NCI-H2196 (cell line): ENCODE measurements around the gene CTXN3.
"Not testable (repeated sequence)": the region's sequence is repeated elsewhere in the genome, so short reads cannot be mapped to it uniquely, and the experiment has no call there.

Experiments
- DNase-seq: peaks from one replicate; lab custom pipeline; 2025; ENCODE audit not compliant: unreplicated experiment; lab: John Stamatoyannopoulos, UW

The CTXN3 gene

DNA sequence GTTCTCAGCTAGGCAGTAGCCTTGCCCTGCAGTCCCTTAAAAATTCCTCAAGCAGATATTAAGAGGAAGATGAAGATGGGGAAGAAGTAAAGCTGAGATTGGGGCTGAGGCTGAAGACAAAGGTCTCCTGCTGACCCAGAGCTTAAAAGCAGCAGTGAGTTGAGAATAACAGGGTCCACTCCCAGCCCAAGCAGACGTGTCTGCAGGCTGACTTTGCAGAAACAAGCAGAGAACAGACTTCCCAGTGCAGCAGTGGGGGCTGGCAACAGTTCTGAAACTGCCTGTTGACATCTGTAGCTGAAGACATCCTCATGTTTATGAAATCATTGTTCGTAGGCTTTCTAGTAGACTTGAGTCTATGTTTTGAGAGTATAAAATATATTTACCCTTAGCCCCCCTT lies 1.1 kb downstream of the CTXN3 start:
- no peak for DNase-seq

GRCh38 chr5:127650649-127651048 lies 1.8 kb downstream of the CTXN3 start:
- DNase-seq: no peak

DNA sequence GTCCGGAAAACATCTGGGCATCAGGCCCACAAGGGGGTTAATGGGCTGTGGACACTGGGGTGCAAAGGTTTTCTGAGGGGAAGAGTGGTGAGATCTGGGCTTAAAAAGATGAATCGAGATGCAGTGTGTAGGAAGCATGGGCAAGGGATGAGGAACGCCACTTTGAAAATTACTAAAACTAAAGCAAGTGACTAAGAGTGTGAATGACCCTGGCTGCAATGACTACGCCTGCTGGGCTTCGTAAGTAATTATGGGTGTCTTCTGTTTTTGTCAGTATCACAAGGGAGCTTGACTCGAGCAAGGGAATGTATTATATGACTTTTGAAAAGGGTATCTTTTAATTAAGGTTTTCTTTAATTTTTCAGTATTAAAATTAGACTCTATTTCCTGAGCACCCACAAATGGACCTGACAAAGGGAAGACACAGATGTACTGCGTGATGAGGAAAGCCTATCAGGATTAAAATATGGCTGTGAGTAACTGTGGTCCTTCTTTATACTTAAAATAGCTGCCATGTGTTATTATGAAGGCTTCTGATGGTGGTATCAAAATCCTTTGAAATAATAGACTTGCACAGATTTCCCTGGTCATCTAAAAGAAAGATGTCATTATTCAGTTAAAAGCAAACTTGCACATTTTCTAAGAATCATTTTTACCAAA lies 4.2 kb downstream of the CTXN3 start:
- no peak for DNase-seq

DNA sequence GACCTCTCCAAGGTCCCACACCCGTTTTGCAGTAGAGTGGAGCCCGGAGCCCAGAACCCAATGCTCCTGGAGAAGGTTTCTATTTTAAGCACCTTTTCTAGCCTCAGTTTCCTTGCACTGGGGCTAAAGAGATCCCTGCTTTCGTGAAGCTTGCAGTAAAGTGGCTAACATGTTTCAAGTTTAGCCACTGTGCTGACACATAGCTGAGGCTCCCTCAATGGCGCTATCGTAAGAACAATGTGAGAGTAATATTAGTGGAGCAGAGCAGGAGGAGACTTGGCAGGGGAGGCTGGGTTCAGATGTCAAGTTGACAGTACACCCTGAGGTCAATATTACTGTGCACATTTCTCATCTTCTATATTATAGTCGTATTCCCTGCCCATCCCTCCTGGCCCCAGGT lies 7.9 kb downstream of the CTXN3 start:
- no peak for DNase-seq

DNA sequence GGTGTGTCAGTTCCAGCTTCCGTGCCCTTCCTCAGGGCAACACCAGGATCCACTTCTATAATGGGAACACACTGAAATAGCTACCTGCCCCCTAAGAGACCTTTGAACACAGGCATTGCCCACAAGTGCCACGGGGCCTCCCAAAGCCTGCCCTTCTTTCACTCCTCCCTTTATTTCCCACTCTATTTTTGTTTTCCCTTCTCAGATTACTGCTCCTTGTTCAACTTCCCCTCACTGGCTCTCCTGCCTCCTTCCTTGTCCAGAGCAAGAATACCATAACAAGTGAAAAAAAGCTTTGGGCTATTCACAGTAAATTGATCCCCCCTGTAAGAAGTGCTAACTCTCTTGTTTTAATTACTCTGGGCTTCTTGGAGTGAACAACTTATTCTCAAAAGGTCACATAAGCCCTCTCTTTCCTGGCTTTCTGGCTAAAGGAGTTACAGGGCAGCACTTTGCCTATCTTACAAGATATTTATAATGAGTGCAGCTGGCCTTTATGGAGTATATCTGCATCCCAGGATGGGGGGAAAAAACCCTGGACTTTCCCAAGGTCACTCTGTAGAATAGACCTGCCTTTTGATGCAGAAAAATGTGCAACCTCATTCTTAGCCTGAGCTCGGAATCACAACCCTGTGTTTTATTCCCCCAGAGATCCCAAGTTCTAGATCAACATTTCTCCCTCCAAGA lies 11.3 kb downstream of the CTXN3 start:
- DNase-seq: no peak

DNA sequence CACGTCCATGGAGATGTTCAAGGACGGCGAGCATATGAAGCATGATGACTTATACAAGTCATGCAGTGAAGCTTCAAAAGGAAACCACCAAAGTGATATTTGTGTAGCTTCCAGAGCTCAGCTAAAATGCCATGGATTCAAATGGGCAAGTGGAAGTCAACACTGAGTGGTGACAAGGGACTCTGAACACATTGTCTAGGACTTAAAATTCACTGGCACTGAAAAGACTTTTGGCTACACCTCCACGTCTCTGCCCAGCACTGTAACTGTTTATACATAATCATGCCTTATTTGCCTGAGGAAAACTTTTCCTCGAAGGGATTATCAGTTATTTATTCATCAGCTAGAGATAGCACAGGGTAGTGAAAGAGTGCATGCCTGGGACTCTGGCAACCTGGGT lies 15.2 kb downstream of the CTXN3 start:
- no peak for DNase-seq

- no peak for DNase-seq
Measured at GRCh38 chr5:127665641-127666040, 16.8 kb downstream of the CTXN3 start.

DNA sequence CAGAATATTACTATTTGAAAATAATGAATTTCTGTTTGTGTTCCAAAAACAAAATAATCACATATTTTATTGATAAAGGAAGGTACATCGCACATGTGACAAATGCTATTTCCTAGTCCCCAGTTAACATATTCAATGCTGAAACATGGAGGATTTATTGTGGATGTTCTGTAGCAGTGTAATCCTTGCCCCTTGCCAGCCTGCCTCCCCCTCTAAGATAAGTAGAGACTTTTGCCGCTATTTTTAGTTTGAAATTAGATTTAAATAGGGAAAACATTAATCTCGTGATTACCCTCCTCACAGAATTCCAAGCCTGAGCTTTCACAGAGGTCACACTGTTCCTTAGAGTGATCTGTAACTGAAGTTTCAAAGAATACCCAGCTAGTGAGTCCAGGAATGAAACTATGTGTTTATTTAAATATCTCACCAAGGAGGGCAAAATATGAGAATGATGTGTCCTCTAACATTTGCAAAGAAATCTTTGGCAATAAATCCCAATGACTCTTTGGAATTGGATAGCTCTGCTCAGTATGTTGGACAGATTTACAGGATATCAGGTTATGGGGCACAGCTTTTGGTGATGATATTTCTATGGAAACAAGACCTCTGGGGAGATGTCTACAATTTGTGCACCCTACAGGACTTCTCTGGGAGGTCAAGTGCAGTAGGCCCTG lies 17.3 kb downstream of the CTXN3 start:
- no peak for DNase-seq

DNA sequence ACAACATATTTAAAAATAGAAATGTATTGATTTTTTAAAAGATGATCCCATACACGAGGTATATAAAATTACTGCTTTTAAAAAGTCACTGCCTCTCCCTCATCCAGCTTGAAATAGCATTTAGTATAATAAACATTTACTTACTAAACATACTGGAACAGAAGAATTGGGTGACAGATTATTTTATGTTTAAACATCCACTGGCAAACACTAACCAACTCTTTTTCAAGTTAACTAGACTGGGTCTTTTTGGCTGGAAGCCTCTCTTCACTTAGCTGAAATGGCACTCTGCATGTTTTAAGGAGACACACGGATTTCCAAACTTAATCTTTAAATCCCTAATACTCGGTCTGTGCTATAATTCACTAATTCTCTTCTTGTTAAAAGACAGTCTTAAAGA lies 19.0 kb downstream of the CTXN3 start:
- no peak for DNase-seq

DNA sequence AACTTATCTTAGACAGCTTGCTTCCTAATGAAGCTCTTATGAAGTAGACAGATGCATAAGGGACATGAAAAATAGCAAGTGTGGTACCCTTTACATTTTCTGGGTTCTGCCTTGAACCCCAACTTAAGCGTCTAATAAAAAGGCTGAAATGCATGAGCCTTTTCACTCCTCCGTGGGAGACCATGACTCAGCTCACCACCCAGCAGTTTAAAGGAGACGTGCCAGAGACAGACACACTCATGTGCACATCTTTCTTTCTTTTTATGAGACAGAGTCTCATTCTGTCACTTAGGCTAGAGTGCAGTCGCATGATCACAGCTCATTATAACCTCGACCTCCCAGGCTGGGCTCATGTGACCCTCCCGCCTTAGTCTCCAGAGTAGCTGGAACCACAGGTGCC lies 22.3 kb downstream of the CTXN3 start:
- DNase-seq: no peak

- no peak for DNase-seq
Measured at GRCh38 chr5:127673117-127673800, 24.4 kb downstream of the CTXN3 start.

GRCh38 chr5:127676951-127677350 lies 28.1 kb downstream of the CTXN3 start:
- DNase-seq: not testable (repeated sequence)

- not testable (repeated sequence) for DNase-seq
Measured at GRCh38 chr5:127679691-127680330, 30.9 kb downstream of the CTXN3 start.

- no peak for DNase-seq
Measured at GRCh38 chr5:127680595-127680994, 31.7 kb downstream of the CTXN3 start.

- DNase-seq: no peak
Measured at GRCh38 chr5:127683008-127683407, 34.1 kb downstream of the CTXN3 start.

GRCh38 chr5:127684726-127685467 lies 36.0 kb downstream of the CTXN3 start:
- no peak for DNase-seq

DNA sequence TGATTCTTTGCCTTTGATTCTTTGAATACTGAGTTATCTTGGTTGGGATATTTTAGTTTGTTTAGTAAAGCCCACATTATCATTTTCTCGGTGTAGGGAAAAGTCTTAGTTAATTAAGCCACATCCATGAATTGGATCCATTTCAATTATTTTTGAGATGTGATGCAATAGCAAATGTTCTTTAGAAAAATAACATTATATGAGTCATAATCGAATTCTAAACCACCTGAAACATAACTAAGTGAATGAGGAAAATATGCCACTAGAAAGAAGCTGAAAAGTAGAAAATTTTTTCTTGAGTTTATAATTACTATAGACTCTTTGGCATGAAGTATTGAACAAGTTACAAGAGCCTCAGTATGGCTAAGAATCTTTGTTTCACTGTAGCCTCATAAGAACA lies 36.8 kb downstream of the CTXN3 start:
- no peak for DNase-seq

- DNase-seq: no peak
Measured at GRCh38 chr5:127686424-127686823, 37.5 kb downstream of the CTXN3 start.

DNA sequence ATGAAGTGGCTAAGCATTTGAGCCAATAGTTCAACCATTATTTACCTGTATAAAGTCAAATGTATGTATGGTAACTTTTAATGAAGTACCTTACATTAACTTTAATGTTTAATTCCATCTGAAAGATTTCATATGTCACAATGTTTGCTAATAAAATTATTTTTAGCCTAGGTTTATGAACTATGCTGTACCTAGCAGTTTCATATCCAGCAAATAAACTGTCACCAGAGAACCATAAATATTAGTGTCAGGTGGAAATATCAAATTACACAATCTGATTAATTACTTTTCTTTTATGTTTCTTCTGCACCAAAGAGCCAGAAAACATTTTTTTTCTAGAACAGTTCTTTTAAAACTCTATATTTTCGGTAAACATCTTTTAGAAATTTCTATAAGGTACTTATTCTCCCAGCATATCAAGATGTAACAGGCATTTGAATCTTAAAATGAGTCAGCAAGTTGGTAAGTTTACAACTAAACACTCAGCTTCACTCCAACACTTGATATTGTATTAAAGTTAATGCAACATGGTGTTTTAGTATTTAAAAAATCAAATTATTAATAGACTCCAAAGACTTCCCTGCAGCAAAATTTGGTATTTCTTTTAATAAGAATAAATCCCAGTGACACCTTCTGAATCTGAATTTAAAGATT lies 45.8 kb downstream of the CTXN3 start:
- no peak for DNase-seq

DNA sequence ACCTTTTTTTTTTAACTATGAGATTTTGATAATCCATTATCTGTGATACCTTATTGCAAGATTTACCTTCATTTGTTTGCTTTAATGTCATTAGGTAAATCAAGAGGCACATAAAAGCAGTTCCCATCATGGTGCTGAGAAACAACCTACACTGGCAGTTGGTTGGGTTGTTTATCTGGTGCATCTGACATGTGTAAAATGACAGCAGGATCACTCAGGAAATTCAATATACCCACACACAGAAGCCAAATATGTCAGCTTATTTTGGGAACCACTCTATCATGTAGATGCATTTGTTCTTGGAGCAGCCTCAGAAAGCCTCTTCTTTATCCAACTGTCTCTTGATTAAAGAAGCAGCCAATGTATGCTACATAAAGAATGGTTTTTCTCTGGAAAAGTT lies 46.5 kb downstream of the CTXN3 start:
- no peak for DNase-seq
